ENCODE measurements around the gene SLC12A8.

DNA sequence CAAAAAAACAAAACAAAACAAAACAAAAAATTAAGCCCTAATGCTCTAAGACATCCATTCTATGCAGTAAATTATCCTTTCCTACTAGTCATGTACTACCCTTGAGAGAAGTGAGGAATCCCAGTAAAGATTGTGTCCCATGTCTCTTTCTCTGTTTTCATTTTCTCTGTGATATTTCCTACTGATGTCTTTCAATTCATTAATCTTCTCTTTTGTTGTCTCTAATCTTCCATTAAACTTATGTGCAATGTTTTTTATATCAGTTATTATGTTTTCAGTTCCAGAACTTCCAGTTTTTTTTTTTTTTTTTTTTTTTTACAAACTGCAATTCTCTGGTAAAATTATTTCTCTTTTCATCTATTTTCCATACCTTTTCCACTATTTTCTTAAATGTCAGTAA lies 44.1 kb upstream of the SLC12A8 start:
- TF ChIP-seq CTCF (IDR thresholded peaks at IDR 0.05) = no peak
- TF ChIP-seq POLR2A (IDR thresholded peaks at IDR 0.05) = no peak
